HG02588 (cell line): Measurements from ENCODE around the gene CDH4.

Experiments used
- ATAC-seq: cut with Tn5 transposase; IDR thresholded peaks from one replicate; pipeline ENCODE4 v1.9.1; 2021; ENCODE audit warnings: mild to moderate bottlenecking, moderate library complexity; ENCODE audit not compliant: unreplicated experiment

Gene CDH4

DNA sequence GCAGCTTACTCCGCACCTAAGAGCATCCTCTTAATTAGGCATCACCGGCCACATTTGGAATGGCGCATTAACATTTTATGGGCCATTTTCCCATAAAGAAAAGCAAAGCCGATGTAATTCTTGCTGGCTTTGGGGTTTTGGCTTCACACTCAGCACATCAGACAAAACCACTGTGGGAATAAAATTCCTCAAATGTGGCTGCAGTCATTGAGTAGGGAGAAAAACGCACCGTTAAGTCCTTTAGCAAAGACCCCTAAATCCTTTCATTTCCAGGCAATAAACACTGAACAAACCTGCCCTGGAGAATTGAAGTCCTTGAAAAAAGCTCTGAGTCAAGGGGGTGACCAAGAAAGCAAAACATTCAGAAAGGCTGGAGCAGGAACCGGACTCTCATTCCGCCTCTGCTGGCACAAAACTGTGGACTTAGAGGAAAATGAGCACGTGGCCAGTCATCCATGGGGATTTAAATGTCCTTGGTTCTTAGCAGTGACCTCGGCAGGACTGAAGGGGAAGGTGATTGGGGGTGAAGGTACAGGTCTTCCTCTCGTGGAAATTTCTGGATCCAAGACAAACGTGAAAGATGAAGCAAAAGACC, 102.9 kb downstream of the CDH4 start:
- ATAC-seq, result no peak

DNA sequence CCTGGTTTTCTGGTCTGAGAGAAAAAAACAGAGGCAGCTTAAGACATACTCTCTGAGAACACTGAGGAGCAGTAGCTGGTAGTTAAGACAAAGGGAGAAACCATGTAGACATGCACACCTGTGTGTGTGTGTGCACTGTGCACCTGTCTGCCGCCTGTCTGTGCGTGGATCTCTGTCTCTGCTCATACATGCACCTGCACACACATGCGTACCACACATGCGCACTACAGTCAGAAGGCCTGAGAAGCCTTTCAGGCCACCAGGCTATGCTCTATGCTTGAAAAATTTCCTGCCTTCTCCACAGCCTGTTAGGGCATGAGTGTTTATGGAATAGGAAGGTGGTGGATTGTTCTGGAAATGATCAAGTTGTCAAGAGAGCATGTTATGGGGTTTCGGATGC, 103.5 kb downstream of the CDH4 start:
- no peak for ATAC-seq

DNA sequence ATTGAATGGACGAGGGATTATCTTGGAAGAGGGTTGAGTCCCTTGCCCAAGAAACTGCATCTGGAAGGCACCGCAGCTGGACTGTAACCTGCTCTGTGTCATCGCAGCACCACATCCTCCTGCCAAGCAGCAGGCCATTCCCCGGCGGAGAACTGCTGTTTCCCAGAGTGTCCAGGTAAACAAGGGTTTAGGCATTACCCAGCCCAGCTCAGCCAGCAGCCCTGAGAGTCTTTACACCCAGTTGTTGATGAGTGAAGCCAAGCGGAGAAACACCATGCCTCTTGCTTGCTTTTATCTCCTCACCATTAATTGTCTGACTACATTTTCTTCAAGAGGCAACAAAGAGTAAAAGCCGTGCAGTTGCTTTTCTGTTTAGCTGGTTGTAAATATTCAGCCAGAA, 104.1 kb downstream of the CDH4 start:
- no peak for ATAC-seq

DNA sequence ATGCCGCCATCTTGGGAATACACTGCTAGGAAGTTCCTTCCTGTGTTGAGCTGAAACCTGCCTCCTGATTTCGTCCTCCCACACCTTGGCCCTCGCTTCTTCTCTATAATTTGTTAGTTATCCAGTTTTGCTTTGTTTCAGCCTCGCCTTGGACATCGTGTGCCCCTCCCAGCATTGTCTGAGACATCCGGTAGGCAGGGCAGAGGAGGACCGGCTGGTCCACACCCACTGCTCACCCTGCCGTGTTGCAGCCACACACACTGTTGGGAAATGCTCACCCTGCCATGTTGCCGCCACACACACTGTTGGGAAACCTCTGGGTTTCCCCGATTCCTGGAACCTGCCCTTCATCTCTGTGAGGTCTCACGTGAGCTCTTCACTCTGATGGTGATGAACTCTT, 105.1 kb downstream of the CDH4 start:
- ATAC-seq, result no peak

DNA sequence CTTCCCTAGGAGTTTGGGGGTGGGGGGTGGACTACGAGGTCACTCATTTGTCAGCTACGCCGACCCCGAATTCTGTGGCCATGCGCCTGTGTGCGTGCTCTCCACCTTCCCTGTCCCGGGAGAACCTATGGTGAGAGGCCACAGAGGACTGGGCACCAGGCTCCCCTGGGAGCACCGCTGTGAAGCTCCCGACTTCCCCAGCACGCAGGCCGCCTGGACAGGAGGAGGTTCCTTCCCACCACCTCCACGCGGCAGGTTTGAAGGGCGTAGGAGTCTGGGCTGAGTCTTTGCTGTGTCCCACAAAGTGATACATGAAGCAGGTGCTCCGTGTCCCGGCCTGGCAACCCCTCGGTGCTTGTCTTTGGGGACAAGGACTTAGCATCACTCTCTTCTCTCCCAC, 107.2 kb downstream of the CDH4 start:
- no peak for ATAC-seq

DNA sequence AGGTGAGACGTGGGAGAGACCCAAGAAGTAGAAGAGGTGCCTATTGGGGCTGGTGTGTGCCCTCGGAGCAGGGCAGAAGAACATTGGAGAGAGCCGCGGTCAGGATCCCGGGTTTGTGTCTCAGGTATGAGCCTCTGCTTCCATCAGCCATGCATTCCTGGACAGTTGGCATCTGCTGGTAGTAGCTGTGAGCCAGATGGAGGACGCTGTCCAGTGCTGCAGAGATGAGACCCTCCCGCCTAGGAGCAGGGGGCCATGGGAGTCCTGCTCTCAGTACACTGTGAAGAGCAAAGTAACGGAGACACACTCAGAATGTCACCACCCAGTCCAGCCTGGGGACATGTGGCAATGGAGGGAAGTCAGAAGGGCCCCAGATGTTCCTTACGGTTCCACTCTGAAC, 108.2 kb downstream of the CDH4 start:
- ATAC-seq, result no peak

DNA sequence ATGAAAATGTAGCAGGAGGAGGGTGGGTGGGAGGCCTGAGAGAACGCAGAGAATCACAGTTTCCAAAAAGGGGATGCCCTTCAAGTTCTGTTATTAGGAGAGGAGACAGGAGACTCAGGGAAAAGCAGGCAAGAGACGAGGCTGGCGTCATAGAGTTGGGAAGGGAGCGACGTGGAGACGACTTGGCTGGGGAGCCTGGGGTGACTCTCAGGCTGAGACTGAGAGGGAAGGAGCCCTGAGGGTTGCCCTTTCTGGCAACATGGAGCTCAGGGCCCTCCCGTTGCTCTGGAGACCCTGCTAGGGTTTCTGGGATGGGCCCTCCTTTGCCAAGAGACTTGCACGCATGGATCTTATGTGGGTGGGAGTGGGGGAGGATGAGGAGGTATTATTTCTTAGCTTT, 108.9 kb downstream of the CDH4 start:
- no peak for ATAC-seq

DNA sequence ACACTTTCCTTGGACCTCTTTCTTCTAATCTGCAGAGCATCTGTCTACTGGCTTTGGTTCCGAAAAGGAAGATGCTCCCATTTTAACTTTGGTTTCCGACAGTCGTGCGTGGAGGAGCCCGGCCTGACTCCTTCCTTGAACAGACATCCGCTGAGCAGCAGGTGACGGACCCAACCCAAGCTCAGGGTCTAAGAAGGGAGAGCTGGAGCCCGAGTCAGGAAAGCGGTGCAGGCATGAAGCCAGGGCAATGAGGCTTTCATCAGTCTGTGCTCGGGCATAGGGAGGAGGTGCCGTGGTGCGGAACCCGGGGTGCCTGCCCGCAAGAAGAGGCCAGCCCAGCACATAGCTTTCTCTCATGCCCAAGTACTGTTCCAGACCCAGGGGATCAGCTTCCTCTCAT, 109.4 kb downstream of the CDH4 start:
- no peak for ATAC-seq

DNA sequence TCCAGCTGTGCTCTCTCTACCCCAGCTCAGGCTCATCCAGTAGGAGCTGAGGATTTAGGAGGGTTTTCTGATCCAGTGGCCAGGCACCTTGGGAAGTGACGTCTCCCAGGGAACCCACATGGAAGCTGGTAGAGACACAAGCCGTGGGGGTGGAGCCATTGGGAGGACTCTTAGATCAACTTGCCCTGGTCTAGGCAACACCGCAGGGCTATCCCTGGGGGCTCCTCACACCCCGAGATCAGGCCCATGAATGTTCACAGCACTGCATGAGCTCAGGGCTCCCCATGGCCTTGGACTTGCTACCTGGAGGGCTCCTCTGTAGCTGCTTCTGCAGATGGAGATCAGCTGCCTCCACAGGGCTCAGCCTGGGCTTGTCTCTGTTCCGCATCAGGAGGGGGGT, 112.1 kb downstream of the CDH4 start:
- ATAC-seq, result no peak

DNA sequence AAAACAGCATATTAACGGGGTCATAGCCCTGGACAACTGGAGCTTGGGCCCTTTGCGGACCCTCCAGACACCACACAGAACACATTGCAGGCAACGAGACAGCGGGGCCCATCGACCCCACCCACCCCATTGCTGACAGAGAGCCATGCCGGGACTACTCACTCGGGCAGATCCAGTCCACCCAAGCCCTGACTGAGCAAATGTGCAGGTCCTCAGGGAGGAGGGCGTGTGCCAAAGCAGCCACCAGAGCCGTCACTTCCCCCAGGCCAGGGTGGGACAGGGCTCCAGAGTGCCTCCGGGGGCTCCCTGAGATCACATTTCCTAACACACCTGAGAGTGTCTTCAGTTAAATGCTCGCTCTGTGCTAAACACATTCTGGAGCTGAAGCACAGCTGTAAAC, 114.9 kb downstream of the CDH4 start:
- no peak for ATAC-seq

DNA sequence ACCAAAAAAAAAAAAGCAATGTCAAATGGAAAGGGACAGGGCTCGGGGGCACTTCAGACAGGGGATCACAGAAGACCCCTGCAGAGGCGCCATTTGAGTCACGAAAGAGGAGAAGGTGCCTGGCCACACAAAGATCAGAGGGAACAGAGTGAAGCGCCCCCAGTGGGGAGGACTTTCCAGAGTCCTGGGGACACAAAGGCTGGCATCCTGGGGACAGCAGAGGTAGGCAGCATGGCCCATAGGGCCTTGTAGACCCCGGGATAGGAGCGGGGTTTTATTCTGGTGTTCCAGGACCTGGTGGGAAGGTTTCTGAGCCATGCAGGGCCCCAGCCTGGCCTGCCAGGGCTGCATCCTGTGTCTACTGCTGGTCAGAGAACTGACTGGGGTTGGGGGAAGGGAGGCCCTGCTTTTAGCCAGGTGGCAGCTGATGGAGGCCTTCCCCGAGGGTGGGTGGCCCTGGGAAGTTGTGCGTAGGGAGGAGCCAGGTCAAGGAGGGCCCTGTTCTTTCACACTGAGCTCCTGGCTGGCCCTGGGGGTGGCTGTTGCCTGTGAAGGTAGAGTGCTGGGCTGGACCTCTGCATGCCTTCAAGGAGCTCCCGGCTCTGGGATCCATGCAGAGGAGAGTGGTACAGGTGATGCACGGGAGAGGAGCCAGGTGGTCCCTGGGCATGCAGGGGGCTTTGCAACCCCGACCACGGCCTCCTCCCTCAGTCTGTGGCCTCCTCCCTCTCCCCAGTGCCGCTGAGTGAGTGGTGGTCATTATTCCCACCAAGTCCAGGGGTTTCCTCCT, 117.9 kb downstream of the CDH4 start:
- ATAC-seq, result no peak

DNA sequence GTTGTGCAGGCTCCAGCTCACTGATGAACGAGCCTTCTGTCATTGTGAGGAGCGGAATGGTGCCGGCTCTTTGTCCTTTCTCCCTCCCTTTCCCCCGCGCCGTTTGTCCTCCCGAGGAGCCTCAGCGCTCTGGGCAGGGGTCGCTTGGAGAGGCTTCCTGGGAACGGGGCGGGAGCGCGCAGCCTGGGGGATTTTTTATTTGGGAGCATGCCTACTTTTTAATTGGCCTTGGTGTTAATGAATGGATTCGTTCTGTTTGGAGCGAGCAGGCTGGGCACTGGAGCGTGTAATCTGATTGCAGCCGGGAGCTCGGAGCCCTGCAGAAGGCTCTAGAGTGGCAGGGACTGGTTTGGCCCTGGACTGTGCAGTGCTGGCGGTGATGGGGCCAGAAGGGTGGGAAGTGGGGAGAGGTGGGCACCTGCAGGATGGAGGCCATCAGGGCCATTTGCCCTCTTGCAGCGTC, 118.8 kb downstream of the CDH4 start:
- ATAC-seq, result no peak

DNA sequence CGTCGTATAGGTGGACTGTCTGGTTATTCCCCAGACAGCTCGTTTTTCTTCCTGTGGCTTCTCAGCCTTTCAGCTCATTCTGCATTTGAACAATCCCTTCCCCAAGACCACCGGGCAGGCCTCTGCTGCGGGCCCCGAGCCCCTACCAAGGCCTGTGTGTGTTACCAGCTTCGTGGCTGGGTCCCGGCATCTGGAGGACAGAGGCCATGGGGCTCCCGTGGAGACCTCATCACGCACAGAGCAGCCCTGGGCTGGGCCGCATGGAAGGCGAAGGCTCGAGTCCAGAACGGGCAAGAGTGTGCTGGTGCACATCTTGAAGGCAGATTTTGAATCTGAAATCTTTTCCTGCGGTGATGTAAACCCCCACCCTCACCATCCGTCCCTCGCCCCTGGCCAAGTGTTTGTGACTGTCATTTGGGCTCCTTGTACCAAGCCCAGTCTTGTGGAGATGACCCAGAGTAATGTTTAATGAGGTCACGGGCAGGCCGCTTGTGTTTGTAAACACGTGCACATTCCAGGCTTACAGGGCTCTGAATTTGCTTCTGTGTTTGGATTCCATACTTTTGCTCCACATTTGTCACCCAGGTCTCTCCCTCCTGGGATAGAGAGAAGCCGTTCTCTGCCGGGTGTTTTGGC, 119.6 kb downstream of the CDH4 start:
- ATAC-seq, result no peak

DNA sequence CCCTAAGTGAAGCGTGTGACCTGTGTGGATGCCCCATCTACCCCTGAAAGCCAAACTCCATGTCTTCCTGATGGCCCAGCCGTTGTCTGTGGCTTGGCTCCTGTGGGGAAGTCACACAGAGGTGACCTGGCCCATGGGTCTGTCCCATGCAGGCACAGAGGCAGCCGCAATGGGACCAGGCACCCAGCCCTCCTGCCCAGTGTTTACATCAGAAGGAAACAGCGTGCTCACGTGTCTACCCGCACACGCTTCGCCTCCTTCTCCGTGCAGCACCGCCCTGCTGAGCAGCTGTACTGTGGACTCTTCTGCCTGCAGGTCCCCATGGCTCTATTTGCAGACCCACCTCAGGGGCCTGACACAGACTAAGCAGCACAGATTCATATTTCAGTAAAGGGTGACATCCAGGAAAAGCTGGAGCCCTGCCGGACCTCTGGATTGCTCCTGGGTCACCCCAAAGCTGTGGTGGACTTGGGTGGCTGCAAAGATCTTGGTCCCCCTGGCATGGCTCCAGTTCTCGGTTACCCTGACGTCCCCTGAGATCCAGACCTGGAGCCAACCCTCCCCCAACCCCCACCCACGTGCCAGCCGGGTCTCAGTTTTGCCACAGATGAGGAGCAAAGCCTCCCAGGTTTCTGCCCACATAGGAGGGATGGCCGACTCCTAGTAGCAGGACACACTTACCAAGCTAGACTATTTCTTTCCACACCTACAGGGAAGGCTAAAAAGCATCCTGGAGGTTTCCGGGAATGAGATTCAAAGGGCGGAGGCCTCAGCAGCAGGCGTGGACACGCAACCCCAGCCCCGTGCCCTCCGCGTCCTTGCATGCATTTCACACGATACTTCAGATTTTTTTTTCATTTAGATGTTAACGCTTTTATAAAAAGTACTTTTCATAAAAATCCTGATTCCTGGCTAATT, 120.3 kb downstream of the CDH4 start:
- ATAC-seq, result no peak

DNA sequence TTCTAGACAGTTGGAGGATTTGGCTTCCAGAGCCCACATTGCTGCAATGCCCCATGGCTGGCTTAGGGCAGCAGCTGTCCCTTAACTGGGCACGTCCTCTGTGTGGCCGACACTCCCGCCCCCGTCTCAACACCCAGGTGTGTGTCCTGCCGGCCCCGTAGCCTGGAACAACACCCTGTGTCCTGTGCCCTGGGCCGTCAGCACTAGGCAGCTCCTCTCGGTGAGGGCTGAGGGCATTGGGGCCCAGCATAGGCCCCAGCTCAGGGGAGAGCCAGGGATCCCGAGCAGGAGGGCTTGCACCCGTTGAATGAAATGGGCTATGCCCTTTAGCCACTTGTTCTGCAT, 121.0 kb downstream of the CDH4 start:
- no peak for ATAC-seq

DNA sequence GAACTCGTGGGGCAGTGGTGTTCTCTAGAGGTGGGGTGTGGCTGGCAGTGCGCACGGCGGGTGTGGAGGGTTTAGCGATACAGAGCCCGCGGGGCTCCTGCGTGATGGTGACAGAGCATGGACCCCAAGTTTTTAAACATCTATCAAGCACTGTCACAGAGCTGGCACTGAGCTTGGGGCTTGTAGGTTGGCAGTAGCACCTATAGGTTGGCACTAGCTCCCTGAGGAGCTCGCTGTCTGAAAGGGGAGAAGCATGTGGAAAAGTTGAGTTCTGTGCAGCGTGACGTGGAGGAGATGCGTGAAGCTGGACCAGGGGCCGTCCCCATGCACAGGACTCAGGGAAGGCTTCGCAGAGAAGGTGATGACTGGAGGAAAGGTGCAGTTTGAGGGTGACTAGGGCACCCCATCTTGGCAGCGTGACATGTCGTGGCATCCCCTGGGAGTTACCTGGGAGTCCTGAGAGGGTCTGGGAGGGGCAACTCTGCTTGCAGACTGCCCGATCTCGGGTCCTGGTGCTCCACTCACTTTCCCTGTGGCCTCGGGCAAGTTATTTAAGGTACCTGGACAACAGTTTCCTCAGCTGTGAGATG, 122.0 kb downstream of the CDH4 start:
- ATAC-seq, result no peak

DNA sequence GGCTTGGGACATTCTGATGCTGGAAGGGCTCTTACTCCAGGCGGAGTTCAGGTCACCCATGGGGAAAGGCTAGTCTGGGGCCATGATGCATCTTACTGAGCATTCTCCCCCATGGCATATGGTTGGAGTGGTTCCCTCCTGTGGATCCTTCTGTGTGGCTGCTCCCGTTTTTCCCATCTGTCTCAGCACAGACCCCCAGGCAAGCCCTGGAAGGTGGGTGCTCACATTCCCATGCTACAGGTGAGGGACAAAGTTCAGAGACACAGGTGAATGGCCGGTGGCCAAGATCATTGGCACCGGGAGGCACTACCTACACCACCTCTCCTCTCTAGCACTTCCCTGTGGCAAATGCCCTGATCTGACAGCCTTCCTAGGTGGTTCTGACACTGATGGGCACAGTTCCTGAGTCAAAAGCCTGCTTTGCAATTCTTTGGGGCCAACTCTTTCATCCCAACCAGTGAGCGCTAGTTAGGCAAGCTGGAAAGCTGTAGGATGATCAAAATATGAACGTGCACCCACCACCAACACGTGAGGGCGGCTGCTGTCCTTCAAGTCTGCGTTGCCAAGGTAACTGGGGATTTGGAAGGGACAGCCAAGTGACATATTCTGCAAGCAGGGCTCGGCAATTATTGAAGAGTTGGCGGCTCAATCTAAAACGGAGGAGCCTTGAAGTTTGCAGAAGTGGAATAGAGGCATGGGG, 124.6 kb downstream of the CDH4 start:
- ATAC-seq, result no peak

DNA sequence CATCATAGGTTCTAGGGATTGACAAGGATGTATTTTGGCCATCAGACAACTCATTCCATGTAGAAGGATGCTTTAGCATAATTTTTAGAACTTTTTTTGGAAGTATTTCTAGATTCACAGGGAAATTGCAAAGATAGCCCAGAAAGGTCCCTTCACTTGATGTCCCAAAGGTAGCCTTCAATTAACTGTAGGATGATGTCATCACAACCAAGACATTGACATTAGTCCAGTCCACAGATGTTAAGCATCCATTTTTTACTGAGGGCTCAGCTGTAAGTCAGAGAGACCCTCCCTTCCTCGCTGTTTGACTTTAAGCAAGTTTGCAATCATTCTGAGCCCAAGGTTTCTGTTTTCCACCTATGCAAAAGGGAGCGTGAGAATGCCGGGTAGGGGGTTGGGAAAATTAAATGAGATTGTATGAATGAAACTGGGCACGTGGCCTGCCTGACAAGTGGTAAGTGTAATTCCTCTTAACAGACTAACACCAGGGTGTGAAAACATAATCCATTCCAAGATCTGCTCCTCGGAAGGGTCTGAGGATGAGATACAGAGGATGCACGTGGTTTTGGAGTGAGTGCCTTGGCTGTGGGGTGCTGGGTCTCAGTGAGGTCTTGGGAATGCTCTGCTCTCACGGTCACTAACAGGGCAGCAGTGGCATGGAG, 126.8 kb downstream of the CDH4 start:
- ATAC-seq, result no peak

DNA sequence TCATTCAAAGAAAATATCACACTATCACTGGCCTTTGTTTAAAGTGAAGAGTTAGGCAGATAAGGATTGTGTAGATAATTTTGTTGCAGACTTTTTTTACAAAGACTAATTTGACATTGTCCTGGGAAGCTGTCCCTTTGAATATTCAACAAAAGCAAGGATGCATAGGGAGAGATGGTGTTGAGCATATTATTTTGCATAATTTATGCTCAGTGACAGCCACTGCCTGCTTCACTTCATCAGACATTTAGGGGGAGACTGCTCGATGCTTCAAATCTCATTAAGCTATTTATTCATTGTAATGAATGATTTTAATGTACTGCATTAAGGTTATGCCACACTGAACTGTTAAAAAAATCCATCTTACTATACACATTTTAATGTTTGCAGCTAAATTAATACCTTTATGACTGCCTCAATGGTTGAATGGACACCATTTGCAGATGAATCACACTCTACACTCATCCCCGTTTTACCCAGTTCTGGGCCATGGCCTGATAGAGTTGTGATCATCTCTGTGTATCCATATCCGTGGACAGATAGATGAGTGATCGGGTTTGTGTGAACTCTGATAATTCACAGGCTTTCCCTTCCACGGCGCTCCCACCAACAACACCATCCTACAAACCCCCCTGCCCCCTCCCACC, 128.0 kb downstream of the CDH4 start:
- no peak for ATAC-seq
